Tibial nerve (tissue), 3 donors: ENCODE results near the gene CAB39L.

Source experiments
- EP300 ChIP-seq, 2 donors: sonication (generic); formaldehyde crosslinking; IDR thresholded peaks; one replicate each; pipeline ENCODE4 v1.6.1; 2017; ENCODE audit warnings: antibody characterized with exemption in 2 of 2, mild to moderate bottlenecking in 1 of 2
- POLR2A ChIP-seq, 2 donors: fragments of 450-650 bp; IDR thresholded peaks; one replicate each; pipeline ENCODE4 v1.6.1; 2017; ENCODE audit warnings: antibody characterized with exemption in 2 of 2, mild to moderate bottlenecking in 2 of 2, moderate library complexity in 2 of 2

DNA sequence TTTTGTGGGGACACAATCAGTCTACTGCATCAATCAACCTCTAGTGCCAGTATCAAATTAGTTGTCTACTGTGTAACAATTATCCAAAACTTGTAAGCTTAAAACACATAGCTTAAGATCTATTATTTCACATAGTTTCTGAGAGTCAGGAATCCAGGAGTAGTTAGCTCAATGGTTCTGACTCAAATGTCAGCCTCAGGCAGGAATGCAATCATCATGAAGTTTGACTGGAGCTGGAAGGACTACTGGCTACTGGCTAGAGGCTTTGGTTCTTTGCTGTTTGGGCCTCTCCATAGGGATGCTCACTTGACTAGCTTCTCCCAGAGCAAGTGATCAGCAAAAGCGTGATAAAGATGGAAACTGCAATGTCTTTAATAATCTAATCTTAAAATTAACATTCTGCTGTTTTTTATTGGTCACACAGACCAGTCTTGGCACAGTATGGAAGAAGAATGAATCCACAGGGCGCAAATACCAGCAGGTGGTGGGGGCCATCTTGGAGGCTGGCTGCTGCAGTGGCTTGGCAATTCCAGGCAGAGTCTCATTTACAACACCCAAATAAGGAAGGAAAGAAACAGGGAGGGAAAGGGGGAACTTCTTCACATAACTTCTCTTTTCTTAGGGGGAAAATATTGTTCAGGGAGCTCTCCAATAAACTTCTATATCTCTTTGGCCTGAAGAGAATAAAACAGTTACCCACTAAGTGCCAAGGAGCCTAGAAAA, 15.7 kb downstream of the CAB39L start:
- no peak for TF ChIP-seq EP300 (IDR thresholded peaks at IDR 0.05)
- no peak for TF ChIP-seq POLR2A (IDR thresholded peaks at IDR 0.05)
